HTERT RPE-1 (cell line): Measurements from ENCODE around the gene PPARA.
"Not testable (repeated sequence)": the region's sequence is repeated elsewhere in the genome, so short reads cannot be mapped to it uniquely, and the experiment has no call there.

Experiments used
- in situ Hi-C: fragments of 300-500 bp; cut with MboI; formaldehyde crosslinking; loops from 4 replicates; pipeline ENCODE4 v1.14.3; 2020; ENCODE audit warnings: low sequenced_read_pairs

Gene PPARA

GRCh38 chr22:46125816-46126765, 24.2 kb upstream of the PPARA start:
- in situ Hi-C loops: no loop called here

- in situ Hi-C loops: no loop called here
Observed at GRCh38 chr22:46126853-46127385, 23.4 kb upstream of the PPARA start.

DNA sequence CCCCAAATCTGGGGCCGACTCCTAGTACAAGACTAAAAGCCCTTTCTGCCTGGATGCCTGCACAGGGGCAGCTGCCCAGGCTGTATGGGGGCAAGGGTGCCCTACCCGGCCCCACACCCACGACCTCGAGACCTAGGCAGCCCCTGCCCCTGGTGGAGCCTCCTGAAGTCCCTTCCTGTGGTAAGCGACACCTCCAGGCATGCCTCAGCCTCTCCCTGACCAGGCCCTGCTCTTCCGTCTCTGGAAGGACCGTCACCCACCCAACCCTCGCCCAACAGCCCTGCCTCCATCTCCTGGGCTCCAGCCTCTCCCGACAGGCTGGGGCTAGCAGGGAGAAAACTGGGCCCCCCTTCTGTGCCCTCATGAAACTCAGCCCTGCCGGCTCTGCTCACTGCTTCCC, 22.8 kb upstream of the PPARA start:
- in situ Hi-C loops: no loop called here

- in situ Hi-C loops: no loop called here
Observed at GRCh38 chr22:46128606-46129005, 21.7 kb upstream of the PPARA start.

DNA sequence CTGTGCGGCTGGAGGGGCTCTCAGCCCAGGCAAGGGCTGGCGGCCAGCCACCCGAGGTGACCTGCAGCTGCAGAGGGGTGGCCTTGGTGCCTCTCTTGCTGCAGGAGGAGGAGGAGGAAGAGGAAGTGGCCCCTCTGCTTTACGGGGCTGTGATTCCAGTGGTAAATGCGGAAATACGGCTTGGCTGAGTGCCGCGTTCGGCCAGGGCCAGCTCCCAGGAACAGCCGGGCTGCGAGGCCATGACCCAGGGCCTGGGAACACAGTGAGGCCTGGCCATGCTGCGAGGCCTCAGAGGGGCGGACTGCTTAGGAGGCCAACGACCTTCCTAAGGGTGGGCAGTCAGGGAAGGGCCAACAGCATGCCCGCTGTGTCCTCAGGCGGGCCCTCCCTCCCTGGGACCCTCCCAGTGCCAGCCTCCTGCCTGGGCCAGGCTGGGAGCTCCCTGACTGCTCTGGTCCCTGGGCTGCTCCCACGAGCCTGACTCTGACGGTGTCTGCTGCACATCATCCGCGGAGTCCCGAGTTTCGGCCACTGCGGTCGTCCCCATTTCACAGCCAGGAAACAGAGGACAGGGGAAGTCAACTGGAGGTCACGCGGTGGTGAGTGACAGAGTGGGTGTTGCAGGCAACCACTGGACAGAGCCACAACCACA, 20.8 kb upstream of the PPARA start:
- in situ Hi-C loops: no loop called here

DNA sequence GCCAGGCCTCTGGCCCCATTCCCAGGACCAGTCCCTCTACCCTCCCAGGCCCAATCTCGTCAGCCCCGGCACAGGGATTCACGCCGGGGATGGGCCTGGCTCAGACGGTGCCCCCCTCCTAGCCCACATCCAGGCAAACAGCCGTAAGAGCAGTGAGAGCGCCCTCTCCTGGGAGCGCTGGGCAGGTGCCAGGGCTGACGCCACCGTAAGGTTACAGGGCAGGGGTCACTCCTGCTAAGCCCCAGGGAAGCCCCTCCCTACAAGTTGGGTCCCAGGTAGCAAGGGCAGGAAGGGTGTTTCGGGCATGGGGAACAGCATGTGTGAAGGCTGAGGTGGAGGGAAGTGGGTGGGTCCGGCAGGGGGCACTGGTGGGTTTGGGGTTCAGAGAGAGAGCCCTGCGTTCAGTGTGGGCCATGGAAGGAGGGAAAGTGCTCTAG, 19.2 kb upstream of the PPARA start:
- in situ Hi-C loops: no loop called here

- in situ Hi-C loops: not testable (repeated sequence)
Observed at GRCh38 chr22:46132193-46132829, 18.0 kb upstream of the PPARA start.

DNA sequence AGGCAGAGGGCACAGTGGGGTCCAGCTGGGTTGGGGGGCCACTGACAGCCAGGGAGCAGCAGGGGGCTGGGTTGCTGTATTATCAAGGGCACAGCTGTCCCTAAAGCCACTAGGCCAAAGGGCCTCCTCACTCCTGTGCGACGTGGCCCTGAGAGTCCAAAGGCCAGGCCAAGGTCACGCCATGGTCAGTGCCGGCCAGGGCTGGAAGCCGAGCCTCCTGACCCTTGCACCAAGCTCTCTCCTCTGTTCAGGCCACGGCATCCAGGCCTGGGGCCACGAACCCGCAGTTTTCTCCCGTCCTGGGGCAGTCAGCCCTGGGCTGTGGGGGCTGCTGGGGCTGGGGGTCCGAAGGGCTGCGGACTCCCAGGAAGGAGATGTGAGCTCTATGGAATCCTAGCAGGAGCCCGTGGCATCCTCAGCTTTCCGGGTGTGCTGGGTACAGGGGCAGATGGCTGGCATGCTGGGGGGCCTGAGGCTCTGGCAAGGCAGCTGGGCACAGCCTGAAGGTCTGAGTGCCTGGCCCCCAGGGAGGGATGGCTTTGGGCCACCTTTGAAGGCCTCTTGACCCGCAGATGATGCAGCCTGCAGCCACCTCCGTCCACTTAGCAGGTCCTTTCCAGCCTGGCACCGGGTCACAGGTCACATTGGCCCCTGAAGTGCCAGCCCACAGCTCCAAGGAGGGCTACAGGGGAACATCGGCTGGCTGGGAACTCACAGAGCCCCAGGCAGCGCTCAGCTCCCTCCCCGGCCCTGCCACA, 17.3 kb upstream of the PPARA start:
- in situ Hi-C loops: no loop called here

- in situ Hi-C loops: no loop called here
Observed at GRCh38 chr22:46133588-46133855, 16.8 kb upstream of the PPARA start.

GRCh38 chr22:46134111-46134705, 16.1 kb upstream of the PPARA start:
- in situ Hi-C loops: no loop called here

GRCh38 chr22:46135611-46136485, 14.5 kb upstream of the PPARA start:
- in situ Hi-C loops: no loop called here

DNA sequence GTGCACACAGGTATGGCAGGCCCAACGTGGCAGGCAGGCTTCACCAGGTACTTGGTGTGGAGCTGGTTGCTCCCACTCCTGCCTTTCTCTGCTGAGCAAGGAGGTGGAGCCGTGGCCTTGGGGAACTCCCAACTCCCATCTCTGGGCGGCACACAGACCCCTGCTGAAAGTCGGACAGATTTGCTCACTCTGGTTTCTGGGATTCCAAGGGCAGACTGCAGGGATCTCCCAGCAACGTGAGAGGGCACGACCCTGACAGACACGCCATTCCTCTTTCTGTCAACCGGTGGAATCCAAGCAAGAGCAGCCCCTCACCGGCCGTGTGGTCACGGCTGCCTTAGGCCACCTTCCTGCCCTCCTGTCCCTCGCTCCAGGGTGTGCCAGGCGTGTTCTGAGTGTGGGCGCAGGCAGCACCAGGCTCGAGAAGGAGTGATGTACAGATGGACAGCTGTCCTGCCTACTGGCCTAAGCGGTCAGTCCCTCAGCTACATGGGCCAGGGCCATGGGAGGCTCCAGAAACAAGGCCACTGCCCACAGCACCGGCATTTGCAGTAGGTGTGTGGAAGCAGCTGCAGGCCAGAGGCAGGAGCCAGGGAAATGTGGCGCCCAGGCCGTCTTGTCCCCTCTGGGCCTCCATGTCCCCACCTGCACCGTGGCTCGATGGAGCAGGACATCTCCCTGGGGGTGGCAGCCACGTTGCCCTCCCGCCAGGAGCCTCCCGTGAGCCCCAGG, 13.7 kb upstream of the PPARA start:
- in situ Hi-C loops: no loop called here

DNA sequence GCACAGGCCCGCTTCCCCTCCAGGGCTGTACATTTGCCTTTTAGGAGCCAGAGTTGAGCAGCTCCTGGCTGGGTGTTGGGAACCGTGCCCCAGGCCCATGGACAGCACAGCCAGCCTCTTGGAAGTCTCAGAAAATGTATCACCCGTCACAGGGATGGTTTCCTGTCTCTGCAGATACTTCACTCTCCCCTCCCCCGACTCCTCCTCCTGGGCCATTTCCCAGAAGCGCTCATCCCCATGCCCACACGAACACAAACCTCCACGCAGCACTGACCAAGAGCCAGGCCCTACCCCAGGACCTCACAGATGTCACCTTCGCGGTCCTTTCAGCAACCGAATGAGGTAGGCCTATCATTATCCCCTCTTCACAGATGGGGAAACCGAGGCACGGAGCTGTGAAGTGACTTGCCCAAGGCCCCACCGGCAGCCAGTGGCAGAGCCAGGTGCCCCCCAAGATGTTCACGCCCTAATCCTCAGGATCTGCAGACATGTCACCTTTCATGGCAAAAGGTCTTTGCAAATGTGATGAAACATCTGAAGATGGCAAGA, 13.0 kb upstream of the PPARA start:
- in situ Hi-C loops: no loop called here

DNA sequence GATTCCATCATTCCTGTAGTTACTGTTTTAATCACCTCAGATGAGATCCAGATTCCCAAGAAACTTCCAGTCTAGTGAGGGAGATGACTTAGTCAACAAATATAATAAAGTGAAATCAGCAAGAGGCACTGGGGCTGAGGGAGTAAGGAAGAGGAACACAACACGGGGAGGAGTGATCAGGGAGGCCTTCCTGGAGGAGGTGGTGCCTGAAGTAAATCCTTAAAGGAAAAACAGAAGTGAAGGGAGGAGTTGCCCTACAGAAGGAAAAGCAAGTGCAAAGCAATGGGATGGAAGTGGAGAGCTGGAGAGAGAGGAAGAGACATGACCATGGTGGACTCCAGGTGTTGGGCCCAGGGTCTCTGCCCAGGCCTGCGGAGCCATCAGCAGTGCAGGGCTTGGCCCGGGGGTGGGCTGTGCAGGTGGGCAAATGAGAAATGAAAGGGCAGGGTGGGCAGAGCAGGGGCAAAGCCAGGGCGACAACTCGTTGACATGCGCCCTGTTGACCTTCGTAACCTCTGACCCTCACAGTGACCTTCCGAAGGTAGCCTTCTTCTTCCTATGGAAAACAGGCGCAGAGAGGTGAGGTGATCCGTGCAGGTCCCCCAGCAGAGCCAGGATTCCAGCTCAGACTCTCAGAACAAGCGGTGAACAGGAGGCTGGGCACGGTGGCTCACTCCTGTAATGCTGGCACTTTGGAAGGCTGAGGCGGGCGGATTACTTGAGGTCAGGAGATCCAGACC, 12.1 kb upstream of the PPARA start:
- in situ Hi-C loops: no loop called here

DNA sequence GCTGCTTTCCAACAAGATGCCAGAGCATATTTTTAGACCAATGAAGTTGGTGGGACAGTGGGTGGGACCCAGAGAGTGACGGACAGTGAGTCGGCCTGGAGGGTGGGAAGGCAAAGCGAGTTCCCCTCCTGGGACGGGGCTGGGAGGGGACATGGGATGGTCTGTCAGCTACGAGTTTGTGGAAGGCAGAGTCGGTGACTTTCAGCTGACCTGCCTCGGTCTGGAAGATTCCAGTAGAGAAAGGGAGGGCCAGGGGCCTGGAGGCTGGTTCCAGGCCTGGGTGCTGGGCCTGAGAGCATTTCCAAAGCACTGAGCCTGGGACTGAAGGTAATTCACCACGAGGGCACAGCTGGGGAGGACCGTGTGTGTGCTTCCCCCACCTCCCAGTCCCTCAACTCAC, 10.9 kb upstream of the PPARA start:
- in situ Hi-C loops: not testable (repeated sequence)

DNA sequence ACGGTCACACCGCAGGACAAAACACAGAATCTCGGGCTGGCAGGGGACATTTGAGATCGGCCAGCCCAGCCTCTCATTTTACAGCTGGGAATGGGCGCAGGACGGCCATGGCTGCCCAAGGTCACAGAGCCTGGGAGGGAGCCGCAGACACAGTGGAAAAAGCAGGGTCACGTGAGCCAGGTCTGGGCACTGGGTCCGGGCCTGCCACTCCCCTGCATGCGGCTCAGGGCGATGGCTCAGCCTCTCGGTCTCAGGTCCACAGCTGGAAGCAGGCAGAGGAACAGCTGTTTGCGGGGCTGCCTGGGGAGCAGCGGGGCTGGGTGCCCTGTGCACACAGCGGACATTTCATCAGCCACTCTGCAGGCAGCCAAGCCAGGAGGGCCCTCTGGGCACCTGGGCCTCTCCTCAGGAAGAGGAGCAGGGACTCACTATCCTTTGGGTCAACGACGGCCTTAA, 10.4 kb upstream of the PPARA start:
- in situ Hi-C loops: no loop called here

DNA sequence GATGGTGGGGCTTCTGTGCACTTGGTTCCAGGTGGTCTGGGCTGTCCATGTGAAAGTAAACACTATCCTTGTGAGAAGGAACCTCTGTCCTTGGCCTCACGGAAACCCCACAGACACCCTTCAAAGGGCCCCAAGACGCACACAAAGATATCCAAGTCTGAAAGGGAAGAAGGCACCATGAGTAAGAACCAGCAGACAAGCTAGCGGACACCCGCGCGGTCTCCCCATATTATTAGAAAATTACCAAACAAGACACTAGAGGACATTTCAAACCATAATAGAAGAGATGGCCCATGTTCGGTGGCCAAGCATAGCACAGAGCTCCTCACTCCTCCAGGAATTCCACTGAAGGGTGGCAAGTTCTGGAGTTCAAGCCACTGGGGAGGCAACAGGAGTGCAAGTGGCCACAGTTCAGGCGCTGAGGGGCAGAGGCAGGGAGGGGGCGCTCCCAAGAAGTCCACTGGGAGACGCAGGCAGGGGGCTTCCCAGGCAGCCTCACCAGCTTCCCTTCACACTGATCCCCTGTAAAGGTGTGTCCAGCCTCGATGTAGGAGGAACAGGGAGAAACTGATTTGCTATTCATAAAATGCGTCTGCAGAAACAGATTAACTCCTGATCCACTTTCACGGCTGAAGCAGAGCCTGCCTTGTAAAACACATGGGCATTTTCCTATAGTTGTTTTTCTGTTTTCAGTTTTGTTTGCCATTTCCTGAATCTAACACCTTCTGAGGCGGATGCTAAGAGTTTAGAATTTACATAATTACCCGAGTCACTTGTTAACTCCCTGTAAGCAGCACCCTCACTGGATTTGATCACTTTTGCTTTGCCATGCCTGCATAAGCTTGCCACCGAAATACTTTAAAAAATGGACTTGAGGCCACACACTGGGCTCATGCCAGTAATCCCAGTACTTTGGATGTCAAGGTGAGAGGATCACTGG, 9.1 kb upstream of the PPARA start:
- in situ Hi-C loops: no loop called here
